Measurements from ENCODE around the gene EXOC3L1.

Gene EXOC3L1

DNA sequence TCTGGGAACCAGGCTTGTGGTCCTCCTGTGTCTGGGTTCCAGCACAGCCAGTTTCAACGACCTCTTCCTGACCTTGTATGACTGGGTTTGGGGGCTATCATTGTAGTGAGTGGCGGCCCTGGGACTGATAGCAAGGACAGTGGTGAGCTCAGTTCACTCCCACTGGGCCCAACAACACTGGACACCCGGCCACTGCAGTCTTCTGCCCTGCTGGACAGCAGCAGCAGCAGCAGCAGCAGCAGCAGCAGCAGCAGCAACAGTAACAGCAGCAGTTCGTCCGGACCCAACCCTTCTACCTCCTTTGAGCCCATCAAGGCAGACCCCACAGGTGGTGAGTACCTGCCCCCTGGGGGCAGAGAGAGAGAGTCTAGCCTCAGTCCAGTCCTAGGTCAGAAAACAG lies 5.7 kb upstream of the EXOC3L1 start:
- DNase-seq = no peak

DNA sequence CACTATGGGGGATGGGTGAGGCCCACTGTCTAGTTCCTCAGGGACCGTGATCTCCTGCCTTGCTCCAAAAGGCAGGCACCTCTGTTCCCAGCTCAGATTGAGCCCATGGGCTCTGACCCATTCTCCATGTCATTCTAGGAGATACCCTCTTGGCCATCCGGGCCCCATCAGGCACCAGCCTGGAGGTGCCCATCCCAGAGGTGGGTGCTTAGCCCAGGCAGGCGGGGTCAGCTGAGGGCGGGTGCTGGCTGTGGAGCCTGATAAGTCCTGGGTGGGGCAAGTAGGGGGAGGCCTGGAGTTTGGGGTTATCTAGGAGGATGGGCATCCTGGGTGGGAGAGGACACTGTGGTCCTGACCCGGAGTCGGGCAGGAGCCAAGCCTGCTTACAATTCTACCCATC lies 4.3 kb upstream of the EXOC3L1 start:
- no peak for DNase-seq

DNA sequence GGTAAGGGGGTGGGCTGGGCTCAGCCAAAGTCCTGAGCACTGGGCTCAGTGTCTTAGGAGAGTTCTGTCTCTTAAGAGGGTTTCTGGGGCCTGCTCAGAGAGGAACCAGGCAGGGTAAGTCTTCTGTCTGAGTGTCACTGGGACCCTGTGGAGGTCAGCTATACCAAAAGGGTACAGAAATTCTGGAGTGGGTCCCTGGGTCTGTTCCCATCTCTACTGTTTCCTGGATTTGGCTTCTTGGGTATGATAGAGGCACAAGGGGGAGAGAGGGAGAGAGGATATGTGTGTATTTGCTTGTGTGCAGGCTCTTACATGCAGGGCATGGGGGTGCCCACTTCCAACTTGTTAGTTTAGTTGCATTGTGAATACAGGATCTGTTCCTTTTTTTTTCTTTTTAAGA lies 3.6 kb upstream of the EXOC3L1 start:
- no peak for DNase-seq

DNA sequence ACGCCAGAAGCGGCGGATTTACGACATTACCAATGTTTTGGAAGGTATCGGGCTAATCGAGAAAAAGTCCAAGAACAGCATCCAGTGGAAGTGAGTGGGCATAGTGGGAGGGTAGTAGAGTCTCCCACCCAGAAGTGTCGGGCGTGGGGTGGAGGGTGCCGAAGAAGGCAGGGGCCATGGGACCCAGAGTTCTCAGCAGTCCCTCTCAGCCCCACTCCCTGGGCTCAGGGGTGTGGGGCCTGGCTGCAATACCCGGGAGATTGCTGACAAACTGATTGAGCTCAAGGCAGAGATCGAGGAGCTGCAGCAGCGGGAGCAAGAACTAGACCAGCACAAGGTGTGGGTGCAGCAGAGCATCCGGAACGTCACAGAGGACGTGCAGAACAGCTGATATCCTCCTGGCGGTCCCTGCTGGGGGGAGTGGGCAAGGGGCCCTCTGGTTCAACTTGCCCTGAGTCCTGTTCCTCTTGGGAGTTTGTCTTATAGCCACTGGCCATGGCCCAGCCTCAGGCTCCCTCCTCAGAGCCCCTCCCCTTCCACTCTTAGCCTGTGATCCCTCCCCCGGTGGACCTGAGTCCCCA lies 2.9 kb upstream of the EXOC3L1 start:
- no peak for DNase-seq

DNA sequence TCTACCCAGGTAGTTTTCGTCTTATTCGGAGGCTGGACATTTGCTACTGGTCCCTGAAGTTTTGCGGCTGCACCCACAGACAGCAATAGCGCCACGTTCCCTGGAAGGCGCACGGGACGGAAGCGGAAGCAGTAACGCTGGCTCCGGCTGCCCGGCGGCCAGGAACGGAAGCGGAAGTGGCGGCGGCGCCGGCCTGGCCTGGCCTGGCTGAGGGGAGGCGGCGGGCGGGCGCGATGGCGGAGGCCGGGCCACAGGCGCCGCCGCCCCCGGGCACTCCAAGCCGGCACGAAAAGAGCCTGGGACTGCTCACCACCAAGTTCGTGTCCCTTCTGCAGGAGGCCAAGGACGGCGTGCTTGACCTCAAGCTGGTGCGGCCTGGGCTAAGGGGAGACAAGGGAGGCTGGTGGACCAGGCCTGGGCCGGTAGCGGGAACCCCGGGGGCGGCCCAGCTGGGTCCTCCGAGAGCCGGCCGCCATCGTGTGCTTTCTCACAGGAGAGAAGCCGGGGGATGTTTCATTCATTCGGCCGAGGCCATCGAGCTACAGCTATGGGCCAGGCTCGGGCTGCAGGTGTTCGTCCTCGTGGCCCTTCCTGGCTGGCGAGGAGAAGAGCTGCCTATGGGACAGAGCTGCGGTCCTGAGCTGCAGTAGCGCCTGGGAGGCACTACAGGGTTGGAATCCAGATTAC lies 2.2 kb upstream of the EXOC3L1 start, which contains the start of gene E2F4:
Gene E2F4, plus strand, starts transcription at position 161 of the 687 bp plus-strand sequence. Its CDS starts 73 bp downstream, at position 234.
- DNase-seq = peak; percentile 60

DNA sequence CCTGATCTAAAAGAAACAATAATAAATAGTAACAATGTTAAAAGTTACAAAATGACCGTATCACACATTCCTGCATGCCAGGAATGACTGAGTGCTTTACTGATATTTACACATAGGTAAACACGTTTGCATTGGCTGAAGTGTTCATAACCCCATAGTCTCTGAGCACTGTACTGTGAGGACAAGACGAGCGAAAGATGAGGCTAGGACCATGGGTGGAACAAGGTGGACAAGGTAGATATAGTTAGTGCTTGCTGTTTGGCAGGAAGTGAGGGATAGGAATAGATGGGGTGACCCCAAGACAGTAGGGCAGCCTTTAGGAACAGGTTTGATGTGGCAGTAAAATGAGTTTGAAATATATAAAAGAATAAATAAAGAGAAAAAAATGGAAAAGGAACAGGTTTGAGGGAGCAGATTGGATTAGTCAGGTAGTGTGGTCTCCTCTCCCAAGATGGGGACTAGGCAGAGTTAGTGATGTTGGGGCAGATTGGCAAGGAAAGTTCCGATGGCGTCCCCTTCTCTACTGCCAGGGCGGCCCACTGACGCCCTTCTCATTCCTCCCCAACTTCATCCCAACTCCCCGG lies 1.6 kb upstream of the EXOC3L1 start:
- no peak for DNase-seq

DNA sequence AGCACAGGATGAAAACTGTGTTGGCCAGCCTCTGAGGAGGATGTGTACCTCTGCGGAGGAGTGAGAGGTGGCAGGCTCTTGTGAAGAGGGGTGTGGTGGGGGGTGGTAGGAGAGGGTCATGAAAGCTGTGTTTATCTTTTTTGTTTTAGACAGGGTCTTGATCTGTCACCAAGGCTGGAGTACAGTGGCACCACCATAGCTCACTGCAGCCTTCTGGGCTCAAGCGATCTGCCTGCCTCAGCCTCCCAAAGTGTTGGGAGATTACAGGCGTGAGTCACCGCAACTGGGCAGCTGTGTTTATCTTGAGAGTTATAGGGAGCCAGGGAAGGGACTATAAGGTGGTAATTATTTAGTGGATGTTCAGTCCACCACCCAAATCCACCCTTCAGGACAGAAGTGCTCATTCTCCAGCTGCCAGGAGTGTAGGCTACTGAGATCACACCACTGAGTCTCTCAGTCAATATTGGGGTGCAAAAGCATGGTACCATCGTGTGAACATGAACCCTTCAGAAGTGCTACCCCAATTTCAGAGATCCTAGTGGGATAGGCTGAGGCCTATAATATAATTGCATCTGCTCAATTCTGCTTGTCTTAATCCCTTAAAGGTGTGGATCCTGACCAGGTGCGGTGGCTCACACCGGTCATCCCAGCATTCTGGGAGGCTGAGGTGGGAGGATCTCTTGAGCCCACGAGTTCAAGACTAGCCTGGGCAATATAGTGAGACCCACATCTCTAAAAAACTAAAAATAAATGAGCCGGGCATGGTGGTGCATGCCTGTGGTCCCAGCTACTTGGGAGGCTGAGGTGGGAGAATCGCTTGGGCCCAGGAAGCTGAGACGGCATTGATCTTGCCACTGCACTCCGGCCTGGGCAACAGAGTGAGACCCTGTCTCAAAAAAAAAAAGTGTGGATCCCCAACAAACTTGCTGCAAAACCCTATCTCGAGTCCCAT lies 788 bp upstream of the EXOC3L1 start:
- DNase-seq = no peak

DNA sequence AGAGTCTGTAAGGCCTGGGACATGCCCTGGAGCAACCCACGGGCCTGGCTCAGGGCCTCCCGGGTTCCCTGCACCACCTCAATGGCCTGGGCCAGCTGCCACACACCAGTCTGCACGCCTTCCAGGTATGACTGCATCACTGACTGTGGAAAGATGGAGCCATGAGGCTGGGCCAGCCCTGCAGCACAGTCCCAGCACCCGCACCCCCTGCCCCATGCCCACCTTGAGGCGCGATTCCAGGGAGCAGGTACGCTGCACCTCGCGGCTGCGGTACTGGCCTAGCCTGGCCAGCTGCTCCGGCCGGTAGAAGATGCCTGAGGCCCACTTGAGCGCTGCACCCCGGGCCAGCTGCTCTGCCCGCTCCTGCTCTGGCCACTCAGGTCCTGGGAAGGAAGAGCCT lies 1.1 kb downstream of the EXOC3L1 start:
- DNase-seq = no peak

DNA sequence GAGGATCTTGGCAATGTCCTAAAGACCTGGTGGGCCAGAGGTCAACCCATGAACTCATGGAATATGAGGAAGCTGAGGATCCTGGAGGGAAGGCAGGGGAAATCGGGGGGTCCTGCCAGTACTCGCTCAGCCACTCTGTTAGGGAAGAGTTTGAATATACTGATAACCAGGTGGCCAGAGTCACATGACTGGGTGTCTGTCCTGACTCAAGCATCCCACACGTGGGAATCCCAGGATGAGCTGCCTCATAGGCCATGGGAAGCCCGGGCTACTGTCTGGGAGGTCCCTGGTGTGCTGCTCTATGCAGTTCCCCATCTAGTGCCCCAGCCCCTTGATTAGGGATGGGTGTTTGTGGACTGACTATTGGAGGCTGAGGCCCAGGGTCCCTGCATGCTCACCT lies 1.6 kb downstream of the EXOC3L1 start:
- no peak for DNase-seq

DNA sequence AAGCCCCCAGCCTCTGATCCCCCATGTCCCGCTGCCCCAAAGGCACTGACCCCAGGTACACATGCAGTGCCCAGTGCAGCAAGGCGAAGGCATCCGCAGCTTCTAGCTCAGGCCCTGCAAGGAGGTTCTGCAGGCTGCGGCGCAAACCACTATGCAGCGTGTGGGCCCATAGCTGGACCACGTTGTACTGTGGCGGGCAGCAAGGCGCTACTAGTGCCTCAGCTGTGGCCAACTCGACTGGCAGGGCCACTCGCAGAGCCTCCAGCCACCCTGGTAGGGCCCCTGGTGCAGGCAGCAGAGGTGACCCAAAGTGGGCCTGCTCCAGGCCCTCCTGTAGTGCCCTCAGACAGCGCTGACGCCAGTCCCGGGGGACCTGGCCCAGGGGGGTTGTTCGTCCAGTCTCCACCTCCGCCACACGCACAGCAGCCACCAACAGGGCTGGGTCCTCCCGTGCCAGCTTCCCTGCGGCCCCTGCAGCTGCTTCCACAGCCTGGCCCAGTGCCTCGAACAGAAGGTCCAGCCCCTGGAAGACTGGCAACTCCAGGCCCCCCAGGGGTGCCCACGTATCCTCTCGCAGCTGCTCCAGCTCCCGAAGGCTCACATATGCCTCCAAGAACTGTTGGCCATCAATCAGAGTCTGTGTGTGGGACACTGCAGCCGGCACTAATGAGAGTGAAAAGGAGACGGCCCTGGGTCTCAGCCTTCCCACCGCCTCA lies 2.6 kb downstream of the EXOC3L1 start:
- no peak for DNase-seq

DNA sequence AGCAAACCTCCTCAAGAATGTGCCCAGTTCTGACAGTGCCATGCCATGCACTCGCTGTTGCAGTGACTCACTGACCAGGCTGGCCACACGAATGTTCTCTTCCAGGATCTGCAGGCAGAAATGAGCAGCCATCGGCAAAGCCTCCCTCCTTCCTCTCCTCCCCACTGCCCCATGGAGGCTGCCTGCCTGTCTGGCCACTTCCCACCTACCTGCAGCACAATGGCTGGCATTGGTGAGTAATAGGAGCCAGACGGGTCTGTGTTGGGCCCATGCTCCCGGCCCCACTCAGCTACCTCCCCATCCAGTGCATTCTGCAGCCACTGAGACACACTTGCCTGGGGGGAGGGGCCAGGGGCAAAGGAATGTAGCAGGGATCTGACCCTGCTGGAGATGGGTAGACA lies 3.4 kb downstream of the EXOC3L1 start:
- no peak for DNase-seq

DNA sequence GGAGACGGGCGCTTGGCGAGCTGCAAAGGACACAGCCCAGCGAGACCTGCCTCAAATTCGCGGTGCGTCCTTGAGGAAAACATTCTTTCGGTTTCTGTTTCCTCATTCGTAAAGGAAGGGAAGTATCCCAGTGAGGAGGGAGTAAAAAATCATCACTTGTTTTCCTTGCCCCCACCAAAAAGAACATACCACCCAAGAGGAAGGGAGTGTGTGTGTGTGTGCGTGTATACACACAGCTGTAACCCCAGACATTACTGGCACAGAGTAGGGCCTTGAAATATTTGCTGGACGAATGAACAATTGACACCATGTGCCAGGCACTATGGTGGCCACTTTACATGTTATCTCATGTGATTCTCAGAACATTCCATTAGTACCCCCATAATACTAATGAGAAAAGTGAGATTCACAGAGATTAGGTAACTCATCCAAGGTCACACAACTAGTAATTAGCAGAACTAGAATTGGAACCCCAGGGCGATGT lies 4.2 kb downstream of the EXOC3L1 start:
- no peak for DNase-seq

DNA sequence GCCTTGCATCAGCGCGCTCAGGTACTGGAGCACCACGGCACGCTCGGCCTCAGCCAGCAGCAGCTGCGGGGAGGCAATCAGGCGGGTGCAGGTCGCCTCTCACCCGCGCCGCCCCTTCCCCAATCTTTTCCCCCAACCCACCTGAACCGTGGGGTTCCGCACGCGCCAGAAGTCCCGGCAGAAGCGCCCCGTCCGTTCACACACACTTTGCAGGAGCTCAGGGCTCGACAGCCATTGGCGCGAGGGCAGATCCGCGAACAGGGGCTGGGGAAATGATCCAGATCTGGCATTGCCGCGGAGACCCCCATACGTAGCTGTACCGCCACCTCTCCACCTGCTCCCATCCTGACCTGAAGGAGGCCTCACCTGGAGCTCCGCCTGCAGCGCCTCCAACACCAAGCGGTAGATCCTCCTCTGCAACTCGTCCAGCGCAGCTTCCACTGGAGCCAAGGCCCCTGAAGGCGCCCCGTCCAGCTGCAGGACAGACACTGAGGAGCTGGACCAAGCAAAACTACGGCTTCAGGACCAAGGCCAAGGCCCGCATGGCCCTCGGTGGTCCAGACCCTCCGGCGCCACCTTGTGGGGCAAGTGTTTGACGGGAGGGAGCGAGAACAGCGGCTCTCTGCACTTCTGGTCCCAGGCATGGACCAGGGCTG lies 4.8 kb downstream of the EXOC3L1 start:
- DNase-seq = peak; percentile 51

DNA sequence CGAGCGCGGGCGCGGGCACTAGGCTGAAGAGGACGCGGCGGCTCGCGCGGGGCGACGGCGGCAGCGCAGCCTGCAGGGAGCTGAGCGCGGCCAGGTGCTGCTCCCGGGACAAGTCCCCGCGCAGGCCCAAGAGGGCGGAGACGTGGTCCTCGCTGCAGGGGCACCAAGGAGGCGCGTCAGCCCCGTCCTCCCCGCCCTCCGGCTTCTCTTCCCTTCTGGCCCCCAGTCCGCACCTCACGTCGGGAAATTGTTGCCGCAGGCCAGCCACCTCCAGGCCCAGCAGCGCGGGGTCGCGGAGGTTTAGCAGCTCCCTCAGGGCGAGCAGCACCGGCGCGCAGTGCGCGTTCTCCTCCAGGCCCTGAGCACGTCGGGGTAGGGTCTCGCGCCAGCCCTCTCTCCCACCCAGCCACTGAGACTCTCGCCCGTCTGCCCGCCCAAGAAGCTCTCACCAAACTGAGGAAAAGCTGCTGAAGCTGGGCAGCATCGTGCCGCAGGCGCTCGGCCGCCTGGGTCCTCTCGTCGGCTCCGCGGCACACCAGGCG lies 5.4 kb downstream of the EXOC3L1 start:
- DNase-seq = no peak

DNA sequence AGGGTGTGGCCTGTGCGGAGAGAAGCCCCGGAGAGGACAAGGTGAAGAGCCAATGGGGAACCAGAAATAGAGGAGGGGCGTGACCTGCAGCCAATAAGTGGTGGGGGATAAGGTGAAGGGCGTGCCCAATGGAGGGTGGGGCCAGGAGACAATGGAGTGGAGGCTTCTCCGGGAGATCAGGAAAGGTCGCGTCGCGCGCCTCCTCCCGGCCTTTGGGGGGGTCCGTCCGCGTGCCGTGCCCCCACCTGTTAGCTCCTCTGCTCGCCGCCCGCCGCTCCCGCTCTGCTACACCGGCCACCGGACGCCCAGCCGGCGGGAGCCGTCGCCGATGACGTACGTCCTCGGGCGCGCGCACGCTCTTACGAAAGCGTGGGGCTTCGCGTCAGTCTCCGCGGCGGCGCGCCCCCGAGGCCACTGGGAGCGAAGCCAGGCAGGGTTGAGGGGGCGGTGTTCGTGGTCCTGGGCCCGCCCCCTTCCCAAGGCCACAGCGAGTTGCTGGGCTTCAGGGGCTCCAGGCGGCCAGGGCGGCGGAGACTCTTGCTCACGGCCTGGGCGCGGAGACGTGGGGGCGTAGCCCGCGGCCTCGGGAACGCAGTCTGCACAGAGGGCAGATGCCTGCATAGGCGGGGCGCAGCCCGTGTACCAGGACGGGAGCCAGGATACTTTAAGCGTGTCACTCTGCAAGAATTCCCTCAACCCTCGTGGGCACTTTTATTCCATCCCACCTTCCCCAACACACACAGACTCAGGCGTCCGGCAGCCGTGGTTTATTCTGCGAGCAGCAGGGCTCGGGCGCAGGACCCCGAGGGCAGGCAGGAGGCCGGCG lies 6.1 kb downstream of the EXOC3L1 start, which contains the start of gene MATCAP1:
Gene MATCAP1, minus strand, starts transcription at position 337 of the 826 bp plus-strand sequence. CDS start 3,353 bp downstream, outside the sequence.
- DNase-seq = peak; percentile 89

DNA sequence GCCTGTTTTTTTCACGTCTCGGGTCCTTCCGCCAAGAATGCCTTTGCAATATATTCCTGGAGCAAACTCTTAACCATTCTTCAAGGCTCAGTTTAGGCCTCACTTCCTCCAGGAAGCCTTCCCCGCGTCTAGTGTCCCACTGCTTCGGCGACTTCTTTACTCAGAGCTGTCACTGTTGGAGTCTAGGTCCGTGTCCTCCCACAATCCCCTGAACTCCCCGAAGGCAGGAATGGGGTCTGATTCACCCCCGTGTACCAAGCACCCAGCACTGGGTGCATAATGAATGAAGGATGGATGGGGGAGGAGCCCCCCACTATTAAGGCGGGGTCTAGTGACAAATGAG lies 6.7 kb downstream of the EXOC3L1 start:
- no peak for DNase-seq

DNA sequence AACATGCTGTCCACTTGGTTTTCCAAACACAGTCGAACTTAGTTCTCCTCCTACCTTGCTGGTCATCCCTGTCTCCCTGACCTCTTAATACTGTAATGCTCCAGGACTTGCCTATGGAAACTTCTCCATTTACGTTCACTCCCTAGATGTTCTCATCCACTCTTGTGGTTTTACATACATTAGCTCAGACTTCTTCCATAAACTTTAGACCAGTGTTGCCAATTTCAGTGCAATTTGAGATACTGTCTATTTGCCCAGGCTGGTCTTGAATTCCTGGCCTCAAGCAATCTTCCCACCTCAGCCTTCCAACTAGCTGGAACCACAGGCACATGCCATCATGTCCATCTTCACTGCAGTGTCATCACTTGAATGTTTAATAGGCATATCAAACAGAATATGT lies 7.6 kb downstream of the EXOC3L1 start:
- DNase-seq = no peak

DNA sequence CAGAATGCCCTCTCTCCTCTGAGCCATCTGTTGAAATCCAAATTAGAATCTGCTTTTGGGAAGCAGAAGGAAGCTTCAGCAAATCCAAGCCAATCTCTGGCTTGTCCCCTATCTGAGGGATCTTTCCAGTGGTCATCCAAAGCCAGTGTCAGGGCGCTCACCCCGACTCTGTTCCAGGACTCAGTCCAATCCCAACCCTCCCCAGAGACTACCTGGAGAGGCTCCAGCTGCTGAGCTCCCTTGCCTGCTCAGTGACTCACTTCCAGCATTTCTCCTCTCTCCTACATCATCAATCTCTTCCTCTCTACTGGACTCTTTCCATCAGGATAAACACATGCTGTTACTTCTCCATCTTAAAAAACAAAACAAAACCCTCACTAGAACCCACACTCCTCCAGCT lies 8.6 kb downstream of the EXOC3L1 start:
- no peak for DNase-seq

DNA sequence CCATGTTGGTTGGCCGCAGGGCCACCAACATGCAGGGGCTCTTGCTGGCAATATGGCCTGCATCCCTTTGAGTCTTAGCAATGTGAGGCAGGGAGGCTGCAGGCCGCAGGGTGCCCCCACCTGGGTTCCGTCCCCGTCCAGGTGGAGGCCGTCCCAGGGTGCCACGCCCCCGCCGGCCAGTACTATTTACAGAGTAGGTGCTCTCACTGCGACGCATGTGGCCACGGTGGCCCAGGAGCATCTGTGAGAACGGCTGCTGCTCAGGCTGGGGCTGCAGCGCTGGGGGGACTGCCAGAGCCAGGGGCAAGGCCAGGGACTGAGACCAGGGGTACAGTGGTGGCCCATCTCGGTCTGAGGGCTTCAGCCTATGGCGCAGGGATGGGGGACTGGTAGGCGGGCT lies 9.8 kb downstream of the EXOC3L1 start:
- DNase-seq = no peak

DNA sequence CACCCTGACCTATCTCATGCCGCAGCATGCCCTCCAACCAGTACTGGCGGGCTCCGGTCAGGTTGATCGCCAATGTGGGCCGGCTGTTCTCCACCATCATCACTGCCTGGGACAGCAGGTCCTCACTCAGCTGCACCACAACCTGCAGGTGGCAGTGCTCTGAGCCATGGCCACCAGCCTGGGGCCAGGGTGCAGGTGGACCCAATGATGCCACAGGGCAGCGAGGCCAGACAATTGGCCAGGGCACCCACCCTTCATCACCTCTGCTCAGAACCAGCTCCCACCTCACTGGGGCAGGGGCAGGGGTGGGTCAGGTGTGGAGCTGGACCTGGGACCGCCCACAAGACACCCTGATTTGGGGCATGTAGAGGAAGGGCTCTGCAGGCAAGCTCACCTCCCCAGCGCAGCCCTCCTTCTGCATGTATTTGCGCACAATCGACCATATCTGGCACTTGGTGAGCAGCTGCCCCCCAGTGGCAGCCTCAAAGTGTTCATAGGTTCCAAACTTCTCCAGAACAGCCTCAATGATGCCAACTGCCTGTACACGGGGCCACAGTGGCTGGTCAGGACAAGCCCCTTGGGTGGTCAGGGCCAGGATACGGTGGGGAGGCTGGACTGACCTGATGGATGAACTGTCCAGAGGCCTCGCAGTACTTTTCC lies 10.4 kb downstream of the EXOC3L1 start:
- DNase-seq = no peak

Measured in NCI-H2029 (cell line).